ENCODE data around the gene TMEM132D. TPM values are rescaled to one million over a fixed set of nuclear protein-coding genes. Genes with fewer than 3 reads are reported as not detected.

Gene TMEM132D
- total RNA-seq, 1 experiment from 2014 or later: not detected

GRCh38 chr12:129371268-129371667 lies 532.6 kb downstream of the TMEM132D start:
- ATAC-seq (no peak), DNase-seq (ENCODE audit: low read depth, low spot score) (no peak)
- ChIA-PET CTCF (no interaction called here), POLR2A (no interaction called here)
- no peaks in the 10 kb centered on the region for H3K36me3 ChIP-seq (ENCODE audit: control insufficient read depth, insufficient read depth, low read length)
- no peak overlapping the region for H3K4me3 ChIP-seq (ENCODE audit: low read depth in 2 of 2, low read length in 2 of 2)
- intact Hi-C loops (cut with micrococcal nuclease; ENCODE audit: unreplicated experiment): no loop called here
- BruUV-seq (replicated peaks): no TSS peak
- no peaks in the 10 kb centered on the region for H3K27me3 ChIP-seq (ENCODE audit: control insufficient read depth, insufficient read depth, low read length)
- in situ Hi-C loops (cut with HindIII; ENCODE audit: low pct_unique_long_range_greater_than_20kb, low sequenced_read_pairs): no loop called here
- no peaks in the 10 kb centered on the region for H3K4me1 ChIP-seq (ENCODE audit: control insufficient read depth, insufficient read depth, low read length)
- H3K27ac ChIP-seq (ENCODE audit: low read length): no peak overlapping the region
- no peaks in the 10 kb centered on the region for H3K9me3 ChIP-seq (ENCODE audit: control insufficient read depth, insufficient read depth, low read depth, low read length)
- TF ChIP-seq TCF7L2 (IDR thresholded peaks at IDR 0.05; ENCODE audit: low read depth, low read length) (no peak), POLR2AphosphoS5 (IDR thresholded peaks at IDR 0.05; ENCODE audit: low read depth, low read length) (no peak), REST (IDR thresholded peaks at IDR 0.05; ENCODE audit: insufficient read depth in 1 of 2, low read depth in 2 of 2, low read length in 1 of 2) (no peak), CTCF (IDR thresholded peaks at IDR 0.05) (no peak), SIN3A (IDR thresholded peaks at IDR 0.05; ENCODE audit: borderline replicate concordance, insufficient read depth, low read depth, low read length) (no peak)

GRCh38 chr12:129366656-129367055 lies 537.2 kb downstream of the TMEM132D start:
- in situ Hi-C loops (cut with HindIII; ENCODE audit: low pct_unique_long_range_greater_than_20kb, low sequenced_read_pairs) (no loop called here), intact Hi-C loops (cut with micrococcal nuclease; ENCODE audit: unreplicated experiment) (no loop called here)
- POLR2A ChIA-PET: no interaction called here
- CTCF ChIA-PET: no interaction called here
- Histone ChIP-seq H3K4me3 (ENCODE audit: low read depth in 2 of 2, low read length in 2 of 2) (no peak overlapping the region), H3K27ac (ENCODE audit: low read length) (no peak overlapping the region), H3K4me1 (ENCODE audit: control insufficient read depth, insufficient read depth, low read length) (no peaks in the 10 kb centered on the region), H3K27me3 (ENCODE audit: control insufficient read depth, insufficient read depth, low read length) (no peaks in the 10 kb centered on the region), H3K9me3 (ENCODE audit: control insufficient read depth, insufficient read depth, low read depth, low read length) (no peaks in the 10 kb centered on the region), H3K36me3 (ENCODE audit: control insufficient read depth, insufficient read depth, low read length) (no peaks in the 10 kb centered on the region)
- no TSS peak for BruUV-seq (replicated peaks)
- TF ChIP-seq POLR2AphosphoS5 (IDR thresholded peaks at IDR 0.05; ENCODE audit: low read depth, low read length) (no peak), TCF7L2 (IDR thresholded peaks at IDR 0.05; ENCODE audit: low read depth, low read length) (no peak), SIN3A (IDR thresholded peaks at IDR 0.05; ENCODE audit: borderline replicate concordance, insufficient read depth, low read depth, low read length) (no peak), REST (IDR thresholded peaks at IDR 0.05; ENCODE audit: insufficient read depth in 1 of 2, low read depth in 2 of 2, low read length in 1 of 2) (no peak), CTCF (IDR thresholded peaks at IDR 0.05) (no peak)
- ATAC-seq (no peak), DNase-seq (ENCODE audit: low read depth, low spot score) (no peak)
